Panc1 (cell line): ENCODE results near the gene C17orf50. TPM values are rescaled to one million over a fixed set of nuclear protein-coding genes. Genes with fewer than 3 reads are reported as not detected.

Source experiments
- ATAC-seq: fragments of 200-7000 bp; cut with Tn5 transposase; 2 replicates; pipeline ENCODE4 v1.9.1; 2020; ENCODE audit warnings: mild to moderate bottlenecking, moderate library complexity
- BruUV-seq: library from RNA; stranded (reverse); fragments of 400-500 nt; replicated peaks from 2 replicates; lab custom pipeline; 2021; lab: Mats Ljungman, UMichigan
- CTCF ChIA-PET: fragments of 300-600 bp; sonication (Branson Sonifier 250); formaldehyde crosslinking; loops from one replicate; lab custom pipeline; 2022; ENCODE audit warnings: antibody characterized with exemption; lab: Charles Lee
- POLR2A ChIA-PET: fragments of 300-600 bp; sonication (Branson Sonifier 250); formaldehyde crosslinking; loops from one replicate; lab custom pipeline; 2022; ENCODE audit warnings: antibody characterized with exemption; lab: Charles Lee
- DNase-seq: peaks from one replicate; pipeline ENCODE4 v3.0.0-alpha.2; 2010; ENCODE audit warnings: low read depth, low spot score
- H3K27ac ChIP-seq: 2 replicates; pipeline ENCODE4 v1.5.1; 2011; ENCODE audit warnings: mild to moderate bottlenecking, low read length, inconsistent platforms
- H3K27me3 ChIP-seq: fragments of 200-500 bp; sonication (Bioruptor generic); 2 replicates; pipeline ENCODE4 v1.6.0; 2014; ENCODE audit warnings: low read length, inconsistent platforms; ENCODE audit not compliant: control insufficient read depth, insufficient read depth
- H3K36me3 ChIP-seq: fragments of 200-500 bp; sonication (Bioruptor generic); 2 replicates; pipeline ENCODE4 v1.5.1; 2014; ENCODE audit warnings: inconsistent platforms, mild to moderate bottlenecking, low read length, moderate library complexity; ENCODE audit not compliant: control insufficient read depth, insufficient read depth
- H3K4me1 ChIP-seq: 2 replicates; pipeline ENCODE4 v1.5.1; 2011; ENCODE audit warnings: inconsistent platforms, mild to moderate bottlenecking, low read length, moderate library complexity; ENCODE audit not compliant: control insufficient read depth, insufficient read depth
- H3K4me3 ChIP-seq, 2 experiments: 2 replicates each; pipeline ENCODE4 v1.5.1; 2011 to 2012; ENCODE audit warnings: low read depth in 2 of 2, low read length in 2 of 2, mild to moderate bottlenecking in 2 of 2, inconsistent platforms in 1 of 2, moderate library complexity in 1 of 2
- H3K9me3 ChIP-seq: fragments of 200-500 bp; sonication (Bioruptor generic); 2 replicates; pipeline ENCODE4 v1.5.1; 2014; ENCODE audit warnings: low read depth, mild to moderate bottlenecking, inconsistent platforms, low read length, moderate library complexity; ENCODE audit not compliant: control insufficient read depth, insufficient read depth
- CTCF ChIP-seq: fragments of 450-650 bp; IDR thresholded peaks from 2 replicates; pipeline ENCODE4 v1.5.1; 2017; ENCODE audit warnings: mild to moderate bottlenecking
- POLR2AphosphoS5 ChIP-seq: IDR thresholded peaks from 2 replicates; pipeline ENCODE4 v1.6.1; 2012; ENCODE audit warnings: mild to moderate bottlenecking, low read depth, low read length, moderate library complexity
- REST ChIP-seq, 2 experiments: IDR thresholded peaks; 2 replicates each; pipeline ENCODE4 v1.6.1; 2011 to 2012; ENCODE audit warnings: low read depth in 2 of 2, control low read depth in 1 of 2, low read length in 1 of 2, mild to moderate bottlenecking in 1 of 2, moderate library complexity in 1 of 2; ENCODE audit not compliant: insufficient read depth in 1 of 2
- SIN3A ChIP-seq: IDR thresholded peaks from 2 replicates; pipeline ENCODE4 v1.6.1; 2012; ENCODE audit warnings: low read depth, mild to moderate bottlenecking, low read length, moderate library complexity, borderline replicate concordance; ENCODE audit not compliant: insufficient read depth
- TCF7L2 ChIP-seq: IDR thresholded peaks from 2 replicates; pipeline ENCODE4 v1.6.1; 2011; ENCODE audit warnings: mild to moderate bottlenecking, low read depth, low read length, inconsistent platforms
- in situ Hi-C: cut with HindIII; loops from 2 replicates; pipeline ENCODE4 v1.10.0; 2016; ENCODE audit warnings: low sequenced_read_pairs, low pct_unique_long_range_greater_than_20kb
- intact Hi-C: fragments of 100-400 bp; cut with micrococcal nuclease; formaldehyde crosslinking; loops from one replicate; pipeline ENCODE4 v1.10.0; 2022; ENCODE audit not compliant: unreplicated experiment
- total RNA-seq: library from RNA; stranded (reverse); gene quantifications from one replicate; pipeline ENCODE4 v1.2.1, GENCODE V29; 2021; ENCODE audit not compliant: unreplicated experiment

C17orf50 gene
- total RNA-seq, 1 experiment from 2014 or later, result not detected

DNA sequence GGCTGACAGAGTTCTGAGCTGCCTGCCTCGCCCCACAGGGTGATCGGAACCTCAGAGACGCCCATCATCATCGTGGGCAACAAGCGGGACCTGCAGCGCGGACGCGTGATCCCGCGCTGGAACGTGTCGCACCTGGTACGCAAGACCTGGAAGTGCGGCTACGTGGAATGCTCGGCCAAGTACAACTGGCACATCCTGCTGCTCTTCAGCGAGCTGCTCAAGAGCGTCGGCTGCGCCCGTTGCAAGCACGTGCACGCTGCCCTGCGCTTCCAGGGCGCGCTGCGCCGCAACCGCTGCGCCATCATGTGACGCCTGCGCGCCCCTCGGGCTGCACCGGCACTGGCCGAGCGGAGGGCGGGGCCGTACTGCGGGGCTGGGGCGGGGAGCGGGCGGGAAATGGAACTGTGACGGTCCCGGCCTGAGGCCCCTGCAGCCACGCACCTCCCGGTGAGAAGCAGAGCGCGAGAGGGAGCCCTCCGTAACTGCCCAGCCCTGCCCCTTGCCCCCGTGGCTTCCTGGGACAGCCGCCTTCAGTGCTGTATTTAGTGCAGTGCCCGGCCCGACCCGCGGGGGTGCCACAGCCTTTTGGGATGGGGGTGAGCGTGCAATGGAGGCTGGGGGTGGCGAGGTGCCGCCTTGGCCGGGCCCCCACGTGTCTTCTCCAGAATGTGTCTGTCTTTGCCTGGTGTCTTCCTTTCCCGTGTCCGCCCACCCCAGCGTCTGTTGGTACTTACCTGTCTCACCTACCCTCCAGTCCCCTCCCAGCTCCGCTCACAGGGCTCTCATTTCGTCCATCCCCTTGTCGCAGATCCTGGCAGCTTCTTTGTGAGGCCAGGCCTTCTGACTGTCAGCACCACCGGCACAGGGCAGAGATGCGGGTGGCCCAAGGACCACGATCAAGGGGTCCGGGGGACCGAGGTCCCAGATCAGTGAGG is 19.4 kb upstream of the C17orf50 start:
- TF ChIP-seq POLR2AphosphoS5, result no peak
- TF ChIP-seq TCF7L2, result no peak
- TF ChIP-seq CTCF, result no peak
- no peak for TF ChIP-seq REST (IDR thresholded peaks at IDR 0.05; ENCODE audit: insufficient read depth in 1 of 2, low read depth in 2 of 2, low read length in 1 of 2)
- no peak for TF ChIP-seq SIN3A
- POLR2A ChIA-PET, result interaction anchor here (0.7 kb wide), 1 partner anchor 68 kb away, joined by 3 read pairs; no protein-coding TSS in a partner anchor
- H3K27me3 ChIP-seq, result no peaks in the 10 kb centered on the region
- no peaks in the 10 kb centered on the region for H3K9me3 ChIP-seq
- H3K4me1 ChIP-seq, result no peaks in the 10 kb centered on the region; the same call in 1 of the 2 replicates
- CTCF ChIA-PET, result no interaction called here
- in situ Hi-C loops, result no loop called here
- no peak overlapping the region for H3K27ac ChIP-seq
- H3K36me3 ChIP-seq, result no peaks in the 10 kb centered on the region
- intact Hi-C loops, result no loop called here
- DNase-seq, result no peak
- no peak overlapping the region for H3K4me3 ChIP-seq
- BruUV-seq, result no TSS peak
- peak; percentile 33 for ATAC-seq

- no peaks in the 10 kb centered on the region; the same call in 1 of the 2 replicates for H3K4me1 ChIP-seq
- no TSS peak for BruUV-seq
- DNase-seq, result no peak
Observed at GRCh38 chr17:35742496-35742895, 18.2 kb upstream of the C17orf50 start.

More at GRCh38 chr17:35742496-35742895, 18.2 kb upstream of the C17orf50 start:
- H3K4me3 ChIP-seq, result no peak overlapping the region
- intact Hi-C loops, result no loop called here
- in situ Hi-C loops, result no loop called here
- CTCF ChIA-PET, result interaction anchor here (0.6 kb wide), 1 partner anchor 417 kb away, joined by 3 read pairs; no protein-coding TSS in a partner anchor
- POLR2A ChIA-PET, result no interaction called here
- H3K9me3 ChIP-seq, result no peaks in the 10 kb centered on the region
- TF ChIP-seq POLR2AphosphoS5 (no peak), REST (IDR thresholded peaks at IDR 0.05; ENCODE audit: insufficient read depth in 1 of 2, low read depth in 2 of 2, low read length in 1 of 2) (no peak), CTCF (no peak), SIN3A (no peak), TCF7L2 (no peak)
- no peak overlapping the region for H3K27ac ChIP-seq
- no peaks in the 10 kb centered on the region for H3K36me3 ChIP-seq
- H3K27me3 ChIP-seq, result no peaks in the 10 kb centered on the region
- no peak for ATAC-seq
